Nephron progenitor cell (in vitro differentiated cells): ENCODE data around the gene KIAA1143.

Source experiments
- DNase-seq: peaks from one replicate; pipeline ENCODE4 v3.0.0; 2021
- H3K27ac Mint-ChIP-seq: 2 replicates; pipeline ENCODE4 v1.8.0; 2021; ENCODE audit warnings: mild to moderate bottlenecking, moderate library complexity, mixed read lengths
- H3K27me3 Mint-ChIP-seq: 2 replicates; pipeline ENCODE4 v1.8.0; 2021; ENCODE audit warnings: mild to moderate bottlenecking, low read depth, mixed read lengths; ENCODE audit not compliant: poor library complexity
- H3K36me3 Mint-ChIP-seq: 2 replicates; pipeline ENCODE4 v1.8.0; 2021; ENCODE audit warnings: low read depth, mixed read lengths
- H3K4me1 Mint-ChIP-seq: 2 replicates; pipeline ENCODE4 v1.8.0; 2021; ENCODE audit warnings: mixed read lengths
- H3K4me3 Mint-ChIP-seq: 2 replicates; pipeline ENCODE4 v1.8.0; 2021; ENCODE audit warnings: mild to moderate bottlenecking, moderate library complexity, mixed read lengths
- H3K9me3 Mint-ChIP-seq: 2 replicates; pipeline ENCODE4 v1.8.0; 2021; ENCODE audit warnings: mild to moderate bottlenecking, moderate library complexity, mixed read lengths
- CTCF ChIP-seq: fragments of 200-600 bp; sonication (generic); IDR thresholded peaks from 2 replicates; pipeline ENCODE4 v1.5.0; 2021; ENCODE audit warnings: antibody characterized with exemption

KIAA1143 gene

DNA sequence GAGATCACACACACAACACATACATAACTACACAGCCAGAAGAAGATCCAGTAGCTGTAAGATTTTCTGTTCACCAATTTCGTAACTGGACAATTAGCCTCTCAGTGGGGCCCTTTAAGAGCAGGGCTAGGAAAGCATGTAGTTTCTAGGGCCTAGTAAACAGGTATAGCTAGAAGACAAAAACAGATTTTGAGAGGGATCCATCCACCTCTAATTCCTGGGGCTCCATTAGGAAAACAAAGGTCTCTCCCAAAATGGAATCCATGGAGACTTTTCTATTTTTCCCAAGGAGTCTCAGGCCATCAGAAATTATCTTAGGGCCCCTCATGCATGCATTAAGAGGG, 10.7 kb upstream of the KIAA1143 start:
- no peaks in the 10 kb centered on the region for H3K27me3 Mint-ChIP-seq
- no peaks in the 10 kb centered on the region for H3K4me1 Mint-ChIP-seq
- DNase-seq = no peak
- no peak for TF ChIP-seq CTCF
- peaks cover 95% of the 10 kb centered on the region for H3K36me3 Mint-ChIP-seq
- H3K27ac Mint-ChIP-seq = no peak overlapping the region
- no peak overlapping the region for H3K4me3 Mint-ChIP-seq
- peaks cover 82% of the 10 kb centered on the region for H3K9me3 Mint-ChIP-seq

- no peak overlapping the region for H3K27ac Mint-ChIP-seq
- H3K9me3 Mint-ChIP-seq = peaks cover 88% of the 10 kb centered on the region
- H3K4me3 Mint-ChIP-seq = no peak overlapping the region
- DNase-seq = no peak
- TF ChIP-seq CTCF = no peak
- no peaks in the 10 kb centered on the region for H3K27me3 Mint-ChIP-seq
- no peaks in the 10 kb centered on the region for H3K4me1 Mint-ChIP-seq
- peaks cover 99% of the 10 kb centered on the region for H3K36me3 Mint-ChIP-seq
These were observed 10.1 kb upstream of the KIAA1143 start for GRCh38 chr3:44771424-44772098.

DNA sequence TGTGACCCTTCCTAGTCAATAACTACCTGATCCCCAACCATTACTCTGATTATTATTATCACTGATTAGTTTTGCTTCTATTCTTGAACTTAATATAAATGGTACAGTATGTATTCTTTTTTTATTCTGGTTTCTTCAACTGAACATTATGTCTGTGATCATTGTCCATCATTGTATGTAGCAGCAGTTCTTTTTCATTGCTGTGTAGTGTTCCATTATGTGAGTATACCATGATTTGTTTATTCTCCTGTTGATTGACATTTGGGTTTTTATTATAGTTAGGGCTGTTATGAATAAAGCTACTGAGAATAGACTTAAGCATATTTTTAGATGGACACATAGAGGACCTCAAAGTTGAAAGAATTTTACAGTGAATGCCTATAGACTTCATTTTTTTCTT, 2.8 kb upstream of the KIAA1143 start:
- Mint-ChIP-seq H3K27ac (no peak overlapping the region), H3K27me3 (no peaks in the 10 kb centered on the region), H3K9me3 (peaks cover 96% of the 10 kb centered on the region), H3K4me3 (peak overlapping the region; percentile 52), H3K36me3 (peaks cover 87% of the 10 kb centered on the region), H3K4me1 (peaks cover 10% of the 10 kb centered on the region)
- no peak for TF ChIP-seq CTCF
- DNase-seq = no peak

DNA sequence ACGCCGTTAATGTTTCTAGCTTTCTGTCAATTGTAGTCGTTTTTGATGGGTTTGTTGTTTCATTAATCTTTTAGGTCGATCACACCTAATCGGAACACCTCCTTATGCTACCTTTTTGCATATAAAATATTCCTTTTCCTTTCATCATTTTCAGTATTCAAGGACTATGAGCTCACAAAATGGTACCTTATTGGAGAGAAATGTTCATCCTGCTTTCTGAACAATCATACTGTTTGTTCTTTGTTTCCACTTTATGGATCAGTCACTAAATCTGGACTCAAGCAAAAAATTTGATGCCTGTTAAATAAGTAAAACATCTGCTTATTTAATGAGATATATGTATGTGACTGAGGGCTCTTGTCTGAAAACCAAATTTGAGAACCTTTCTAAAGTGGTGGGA, 1.3 kb upstream of the KIAA1143 start:
- peak overlapping the region; percentile 71 for H3K27ac Mint-ChIP-seq
- DNase-seq = no peak
- H3K9me3 Mint-ChIP-seq = peaks cover 96% of the 10 kb centered on the region
- peaks cover 87% of the 10 kb centered on the region for H3K36me3 Mint-ChIP-seq
- TF ChIP-seq CTCF = no peak
- H3K4me1 Mint-ChIP-seq = peaks cover 10% of the 10 kb centered on the region
- peak overlapping the region; percentile 91 for H3K4me3 Mint-ChIP-seq
- no peaks in the 10 kb centered on the region for H3K27me3 Mint-ChIP-seq

- peaks cover 87% of the 10 kb centered on the region for H3K36me3 Mint-ChIP-seq
- peaks cover 96% of the 10 kb centered on the region for H3K9me3 Mint-ChIP-seq
- H3K4me1 Mint-ChIP-seq = peaks cover 10% of the 10 kb centered on the region
- no peak for TF ChIP-seq CTCF
- H3K27me3 Mint-ChIP-seq = no peaks in the 10 kb centered on the region
- peak overlapping the region; percentile 71 for H3K27ac Mint-ChIP-seq
- peak overlapping the region; percentile 91 for H3K4me3 Mint-ChIP-seq
- no peak for DNase-seq
These were observed 805 bp upstream of the KIAA1143 start for GRCh38 chr3:44762170-44762677.

- no peaks in the 10 kb centered on the region for H3K27me3 Mint-ChIP-seq
- H3K4me3 Mint-ChIP-seq = peak overlapping the region; percentile 91
- peaks cover 10% of the 10 kb centered on the region for H3K4me1 Mint-ChIP-seq
- peaks cover 87% of the 10 kb centered on the region for H3K36me3 Mint-ChIP-seq
- DNase-seq = no peak
- peak overlapping the region; percentile 71 for H3K27ac Mint-ChIP-seq
- TF ChIP-seq CTCF = no peak
- peaks cover 96% of the 10 kb centered on the region for H3K9me3 Mint-ChIP-seq
These were observed 357 bp downstream of the KIAA1143 start for GRCh38 chr3:44761101-44761423.
